IPS-15b (cell line): ENCODE results near the gene ACACB.
A peak's percentile ranks its signal among the peaks of the same experiment; 100 is the strongest.

Experiments used
- H3K27me3 ChIP-seq: one replicate; pipeline ENCODE4 v1.6.1; 2013; ENCODE audit warnings: low read length; ENCODE audit not compliant: control insufficient read depth, insufficient read depth
- H3K36me3 ChIP-seq: one replicate; pipeline ENCODE4 v1.6.1; 2013; ENCODE audit warnings: low read length; ENCODE audit not compliant: control insufficient read depth, insufficient read depth
- H3K4me1 ChIP-seq: one replicate; pipeline ENCODE4 v1.6.1; 2013; ENCODE audit warnings: mild to moderate bottlenecking, low read length; ENCODE audit not compliant: control insufficient read depth, insufficient read depth
- H3K4me3 ChIP-seq: one replicate; pipeline ENCODE4 v1.5.1; 2013; ENCODE audit warnings: low read depth, low read length
- H3K9ac ChIP-seq: one replicate; pipeline ENCODE4 v1.6.1; 2013; ENCODE audit warnings: low read depth, mild to moderate bottlenecking, low read length
- H3K9me3 ChIP-seq: one replicate; pipeline ENCODE4 v1.6.1; 2013; ENCODE audit warnings: mild to moderate bottlenecking, low read length; ENCODE audit not compliant: control insufficient read depth, insufficient read depth

The ACACB gene

DNA sequence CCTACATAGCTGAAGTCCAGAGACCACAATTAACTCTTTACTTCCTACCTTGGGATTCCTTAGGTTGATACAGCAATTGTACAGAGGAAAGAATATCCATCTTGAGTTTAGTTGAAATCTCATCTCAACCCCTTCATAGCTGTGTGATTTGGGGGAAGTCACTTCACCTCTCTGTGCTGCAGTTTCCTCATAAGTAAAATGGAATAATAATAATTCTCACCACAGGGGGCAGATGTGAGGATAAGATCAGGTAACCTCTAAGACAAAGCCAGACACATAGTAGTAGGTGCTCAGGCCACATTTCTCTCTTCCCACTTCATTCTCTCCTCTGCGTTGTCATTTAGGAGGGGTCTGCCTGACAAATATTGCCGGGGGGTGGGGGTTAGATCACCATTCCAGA lies 186.0 kb downstream of the ACACB start:
- Histone ChIP-seq H3K4me1 (no peaks in the 10 kb centered on the region), H3K9me3 (no peaks in the 10 kb centered on the region), H3K4me3 (no peak overlapping the region), H3K27me3 (peaks cover 12% of the 10 kb centered on the region), H3K36me3 (no peaks in the 10 kb centered on the region), H3K9ac (no peak overlapping the region)

GRCh38 chr12:109302770-109303169 lies 186.4 kb downstream of the ACACB start:
- Histone ChIP-seq H3K4me1 (no peaks in the 10 kb centered on the region), H3K27me3 (peaks cover 16% of the 10 kb centered on the region), H3K36me3 (no peaks in the 10 kb centered on the region), H3K4me3 (no peak overlapping the region), H3K9me3 (no peaks in the 10 kb centered on the region), H3K9ac (no peak overlapping the region)

DNA sequence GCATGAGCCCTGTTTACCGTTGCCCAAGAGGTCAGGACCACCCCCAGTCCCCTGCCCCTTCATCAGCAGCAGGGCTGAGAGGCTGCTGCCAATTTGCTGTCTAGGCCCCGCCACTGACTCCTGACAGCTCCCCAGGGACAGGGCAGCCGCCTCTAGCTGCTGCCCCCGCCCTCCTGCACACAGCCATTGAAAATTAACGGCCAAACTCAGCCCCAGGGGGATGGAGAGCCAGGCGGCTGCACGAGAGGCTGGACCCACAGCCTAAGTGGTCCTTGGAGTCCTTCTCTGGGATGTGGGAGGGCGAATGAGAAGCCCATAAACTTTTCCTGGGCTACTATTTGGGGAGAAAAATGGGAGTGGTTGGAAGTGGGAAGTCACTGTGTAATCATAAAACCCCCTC lies 188.1 kb downstream of the ACACB start:
- H3K4me3 ChIP-seq: no peak overlapping the region
- peaks cover 27% of the 10 kb centered on the region for H3K27me3 ChIP-seq
- no peaks in the 10 kb centered on the region for H3K9me3 ChIP-seq
- H3K36me3 ChIP-seq: no peaks in the 10 kb centered on the region
- H3K4me1 ChIP-seq: no peaks in the 10 kb centered on the region
- H3K9ac ChIP-seq: no peak overlapping the region

DNA sequence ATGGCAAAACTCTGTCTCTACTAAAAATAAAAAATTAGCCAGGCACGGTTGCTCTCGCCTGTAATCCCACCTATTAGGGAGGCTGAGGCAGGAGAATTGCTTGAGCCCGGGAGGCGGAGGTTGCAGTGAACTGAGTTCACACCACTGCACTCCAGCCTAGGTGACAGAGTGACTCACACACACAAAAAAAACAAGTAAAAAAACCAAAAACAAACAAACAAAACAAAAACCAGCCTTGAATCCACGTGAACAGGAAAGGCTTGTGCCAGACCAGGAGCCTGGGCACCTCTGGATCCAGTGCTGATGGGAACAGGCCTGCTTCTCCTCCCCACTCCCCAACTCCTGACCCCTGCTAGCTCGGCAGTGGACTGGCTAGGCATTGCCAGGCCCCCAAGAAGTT lies 189.2 kb downstream of the ACACB start:
- no peak overlapping the region for H3K9ac ChIP-seq
- H3K9me3 ChIP-seq: no peaks in the 10 kb centered on the region
- no peak overlapping the region for H3K4me3 ChIP-seq
- H3K36me3 ChIP-seq: no peaks in the 10 kb centered on the region
- H3K27me3 ChIP-seq: peaks cover 33% of the 10 kb centered on the region
- no peaks in the 10 kb centered on the region for H3K4me1 ChIP-seq

- H3K9ac ChIP-seq: no peak overlapping the region
- H3K27me3 ChIP-seq: peaks cover 48% of the 10 kb centered on the region
- no peaks in the 10 kb centered on the region for H3K4me1 ChIP-seq
Measured at GRCh38 chr12:109307051-109307450, 190.7 kb downstream of the ACACB start.

DNA sequence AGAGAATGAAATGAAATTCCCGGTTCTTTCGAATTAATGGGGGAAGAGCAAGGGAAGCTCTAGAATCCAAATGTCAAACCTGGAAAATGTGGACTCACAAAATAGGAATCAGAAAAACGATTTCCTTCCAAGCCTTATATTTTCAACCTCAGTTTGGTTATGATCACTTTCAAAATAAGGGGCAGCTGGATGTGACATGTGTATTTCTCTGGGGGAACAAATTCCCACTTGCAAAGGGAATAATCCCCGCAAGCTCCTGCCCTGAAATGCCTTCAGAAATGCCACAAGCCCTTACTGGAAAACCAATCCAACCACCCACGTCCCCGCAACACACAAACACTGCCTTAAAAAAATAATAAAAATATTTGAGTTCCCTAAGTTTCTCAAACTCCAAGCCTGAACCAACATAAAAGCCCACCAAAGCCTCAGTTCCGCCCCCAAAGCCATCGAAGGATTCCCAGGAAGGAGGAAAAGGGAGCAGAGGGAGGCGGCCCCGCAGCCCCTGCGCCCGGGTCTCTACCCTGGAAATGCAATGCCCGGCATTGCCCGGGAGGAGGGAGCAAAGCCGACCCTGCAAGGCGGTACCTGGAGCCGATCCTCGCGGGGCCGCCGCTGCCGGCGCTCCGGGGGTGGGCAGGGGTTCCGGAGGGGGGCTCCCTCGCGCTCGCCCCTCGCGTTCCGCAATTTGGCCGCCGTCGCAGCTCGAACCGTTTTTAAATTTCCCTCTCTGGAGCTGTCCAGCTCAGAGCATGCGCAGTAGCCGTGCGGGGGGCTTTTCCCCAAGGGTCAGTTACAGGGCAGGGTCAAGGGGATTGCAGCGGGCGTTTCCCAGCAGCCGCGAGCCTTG lies 192.4 kb downstream of the ACACB start, which contains the start of gene FOXN4:
TSS of gene FOXN4 (minus strand) at position 751 of the 847 bp plus-strand sequence. CDS start 963 bp downstream, outside the sequence.
- H3K9ac ChIP-seq: no peak within 1 kb of the TSS
- no peaks in the 10 kb centered on the region for H3K4me1 ChIP-seq
- peak within 1 kb of the TSS; percentile 70 for H3K4me3 ChIP-seq
- no peaks in the 10 kb centered on the region for H3K9me3 ChIP-seq
- H3K27me3 ChIP-seq: peaks cover 54% of the 10 kb centered on the region
- H3K36me3 ChIP-seq: no peaks in the 10 kb centered on the region

More at GRCh38 chr12:109307051-109307450, 190.7 kb downstream of the ACACB start:
- no peaks in the 10 kb centered on the region for H3K36me3 ChIP-seq
- H3K4me3 ChIP-seq: no peak overlapping the region
- no peaks in the 10 kb centered on the region for H3K9me3 ChIP-seq

GRCh38 chr12:109309381-109310246 lies 193.2 kb downstream of the ACACB start:
- Histone ChIP-seq H3K4me3 (peak overlapping the region; percentile 70), H3K36me3 (no peaks in the 10 kb centered on the region), H3K27me3 (peaks cover 54% of the 10 kb centered on the region), H3K9ac (no peak overlapping the region), H3K9me3 (no peaks in the 10 kb centered on the region), H3K4me1 (no peaks in the 10 kb centered on the region)

GRCh38 chr12:109310247-109311125 lies 194.1 kb downstream of the ACACB start:
- no peaks in the 10 kb centered on the region for H3K4me1 ChIP-seq
- peak overlapping the region; percentile 69 for H3K4me3 ChIP-seq
- no peaks in the 10 kb centered on the region for H3K9me3 ChIP-seq
- peaks cover 54% of the 10 kb centered on the region for H3K27me3 ChIP-seq
- H3K9ac ChIP-seq: no peak overlapping the region
- no peaks in the 10 kb centered on the region for H3K36me3 ChIP-seq
